ENCODE data around the gene LRRC23. TPM values are rescaled to one million over a fixed set of nuclear protein-coding genes. Genes with fewer than 3 reads are reported as not detected.

LRRC23 gene
- total and polyA plus RNA-seq, 9 donors, result 5.7 to 13.7 (median 11.0) TPM

DNA sequence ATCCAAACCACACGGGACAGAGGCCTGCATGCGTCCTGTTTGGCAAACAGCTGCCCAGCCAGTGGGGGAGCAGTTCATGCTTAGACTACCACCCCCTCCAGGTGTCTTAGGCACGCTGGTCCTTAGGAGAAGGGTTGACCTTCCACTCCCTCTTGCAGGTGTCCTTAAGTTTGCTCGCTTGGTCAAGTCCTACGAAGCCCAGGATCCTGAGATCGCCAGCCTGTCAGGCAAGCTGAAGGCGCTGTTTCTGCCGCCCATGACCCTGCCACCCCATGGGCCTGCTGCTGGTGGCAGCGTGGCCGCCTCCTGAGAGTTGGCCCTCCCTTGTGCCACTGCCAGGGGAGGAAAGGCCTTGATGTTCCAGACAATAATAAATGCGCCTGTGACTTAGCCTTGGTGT is 41.0 kb downstream of the LRRC23 start:
- Histone ChIP-seq H3K27ac (ENCODE audit: low read length) (no peak overlapping the region), H3K9me3 (replicated peaks; ENCODE audit: control insufficient read depth, low read depth, low read length) (no peaks in the 10 kb centered on the region), H3K36me3 (ENCODE audit: control insufficient read depth, insufficient read depth, low read length) (peaks cover 23% of the 10 kb centered on the region), H3K4me1 (ENCODE audit: control insufficient read depth, insufficient read depth, low read length) (peaks cover 33% of the 10 kb centered on the region), H3K4me3 (ENCODE audit: low read length) (no peak overlapping the region), H3K27me3 (ENCODE audit: control insufficient read depth, insufficient read depth, low read length) (no peaks in the 10 kb centered on the region)
- no peak for DNase-seq
- WGBS (ENCODE audit: insufficient coverage), result 83% methylated on average over 10 of the region's 11 CpGs

GRCh38 chr12:6946033-6946919 is 41.7 kb downstream of the LRRC23 start:
- 30% methylated on average over 21 of the region's 32 CpGs for WGBS (ENCODE audit: insufficient coverage)

GRCh38 chr12:6946920-6947374 is 42.3 kb downstream of the LRRC23 start:
- H3K36me3 ChIP-seq (ENCODE audit: control insufficient read depth, insufficient read depth, low read length), result peaks cover 11% of the 10 kb centered on the region
- 81% methylated on average over 3 of the region's 8 CpGs for WGBS (ENCODE audit: insufficient coverage)
- no peak for DNase-seq
- H3K4me3 ChIP-seq (ENCODE audit: low read length), result no peak overlapping the region
- H3K27ac ChIP-seq (ENCODE audit: low read length), result no peak overlapping the region
- H3K27me3 ChIP-seq (ENCODE audit: control insufficient read depth, insufficient read depth, low read length), result no peaks in the 10 kb centered on the region
- no peaks in the 10 kb centered on the region for H3K9me3 ChIP-seq (replicated peaks; ENCODE audit: control insufficient read depth, low read depth, low read length)
- peaks cover 33% of the 10 kb centered on the region for H3K4me1 ChIP-seq (ENCODE audit: control insufficient read depth, insufficient read depth, low read length)

More at GRCh38 chr12:6946033-6946919, 41.7 kb downstream of the LRRC23 start:
- Histone ChIP-seq H3K4me1 (ENCODE audit: control insufficient read depth, insufficient read depth, low read length) (peaks cover 33% of the 10 kb centered on the region), H3K36me3 (ENCODE audit: control insufficient read depth, insufficient read depth, low read length) (peaks cover 17% of the 10 kb centered on the region), H3K4me3 (ENCODE audit: low read length) (no peak overlapping the region), H3K27ac (ENCODE audit: low read length) (no peak overlapping the region), H3K27me3 (ENCODE audit: control insufficient read depth, insufficient read depth, low read length) (no peaks in the 10 kb centered on the region), H3K9me3 (replicated peaks; ENCODE audit: control insufficient read depth, low read depth, low read length) (no peaks in the 10 kb centered on the region)
- no peak for DNase-seq

- H3K4me3 ChIP-seq (ENCODE audit: low read length), result no peak overlapping the region
- H3K9me3 ChIP-seq (replicated peaks; ENCODE audit: control insufficient read depth, low read depth, low read length), result no peaks in the 10 kb centered on the region
- H3K4me1 ChIP-seq (ENCODE audit: control insufficient read depth, insufficient read depth, low read length), result peaks cover 34% of the 10 kb centered on the region
- peaks cover 11% of the 10 kb centered on the region for H3K36me3 ChIP-seq (ENCODE audit: control insufficient read depth, insufficient read depth, low read length)
- H3K27ac ChIP-seq (ENCODE audit: low read length), result no peak overlapping the region
- DNase-seq, result no peak
- 85% methylated on average over 7 of the region's 8 CpGs for WGBS (ENCODE audit: insufficient coverage)
- H3K27me3 ChIP-seq (ENCODE audit: control insufficient read depth, insufficient read depth, low read length), result no peaks in the 10 kb centered on the region
Observed at GRCh38 chr12:6947615-6948014, 43.0 kb downstream of the LRRC23 start.

DNA sequence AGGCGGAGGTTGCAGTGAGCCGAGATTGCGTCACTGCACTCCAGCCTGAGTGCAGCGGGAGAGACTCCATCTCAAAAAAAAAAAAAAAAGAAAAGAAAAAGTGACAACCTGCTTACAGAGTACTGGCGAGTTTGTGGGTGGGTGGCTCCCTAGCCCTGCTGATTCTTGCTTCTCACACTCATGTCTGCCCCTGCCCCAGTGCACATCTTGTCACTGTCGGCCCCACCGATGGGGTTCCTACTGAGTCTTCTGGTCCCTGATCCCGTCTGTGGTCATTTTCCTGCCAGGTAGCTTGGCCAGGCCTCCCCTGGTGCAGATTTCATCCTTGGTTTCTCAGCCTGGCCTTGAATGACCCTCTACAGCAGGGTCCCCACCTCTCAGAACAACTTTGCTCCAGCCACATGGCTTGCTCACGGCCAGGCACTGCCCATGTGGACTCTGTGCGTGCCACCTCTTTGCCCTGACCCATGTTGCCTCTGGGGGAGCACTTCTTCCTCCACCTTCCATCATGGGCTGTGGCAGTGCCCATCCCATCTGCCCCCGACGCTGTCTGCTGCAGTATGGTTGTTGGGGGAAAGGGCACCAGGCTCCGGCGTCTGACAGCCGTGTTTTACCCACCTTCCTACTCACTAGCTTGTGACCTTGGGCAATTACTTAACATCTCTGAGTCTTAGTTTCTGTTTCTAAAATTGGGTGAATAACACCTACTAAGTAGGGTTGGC is 44.4 kb downstream of the LRRC23 start:
- Histone ChIP-seq H3K4me3 (ENCODE audit: low read length) (no peak overlapping the region), H3K27me3 (ENCODE audit: control insufficient read depth, insufficient read depth, low read length) (peaks cover 1% of the 10 kb centered on the region), H3K9me3 (replicated peaks; ENCODE audit: control insufficient read depth, low read depth, low read length) (no peaks in the 10 kb centered on the region), H3K27ac (ENCODE audit: low read length) (no peak overlapping the region), H3K36me3 (ENCODE audit: control insufficient read depth, insufficient read depth, low read length) (peaks cover 11% of the 10 kb centered on the region), H3K4me1 (ENCODE audit: control insufficient read depth, insufficient read depth, low read length) (peaks cover 41% of the 10 kb centered on the region)
- DNase-seq, result no peak
- WGBS (ENCODE audit: insufficient coverage), result 63% methylated on average over 5 of the region's 15 CpGs

DNA sequence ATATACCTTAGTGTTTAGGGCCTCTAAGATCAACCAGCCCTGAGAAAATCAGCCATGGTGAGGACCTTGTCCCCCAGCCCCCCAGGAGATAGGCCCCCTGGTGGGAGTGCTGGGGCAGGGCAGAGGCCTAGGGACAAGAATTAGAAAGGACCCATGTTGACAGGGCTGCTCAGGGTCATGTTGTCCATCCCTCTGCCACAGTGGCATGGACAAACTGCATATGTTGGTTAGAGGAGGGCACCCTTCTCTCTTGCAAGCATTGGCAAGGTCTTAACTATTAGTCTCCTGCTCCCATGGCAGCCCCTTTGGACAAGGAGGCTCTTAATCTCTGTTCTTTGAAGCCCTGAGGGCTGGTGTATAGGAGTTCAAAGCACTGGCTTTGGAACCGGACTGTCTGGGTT is 45.8 kb downstream of the LRRC23 start:
- 36% methylated on average over 1 of the region's 1 CpG for WGBS (ENCODE audit: insufficient coverage)
- peaks cover 38% of the 10 kb centered on the region for H3K4me1 ChIP-seq (ENCODE audit: control insufficient read depth, insufficient read depth, low read length)
- H3K4me3 ChIP-seq (ENCODE audit: low read length), result no peak overlapping the region
- H3K36me3 ChIP-seq (ENCODE audit: control insufficient read depth, insufficient read depth, low read length), result peaks cover 10% of the 10 kb centered on the region
- DNase-seq, result no peak
- peaks cover 2% of the 10 kb centered on the region for H3K27me3 ChIP-seq (ENCODE audit: control insufficient read depth, insufficient read depth, low read length)
- no peak overlapping the region for H3K27ac ChIP-seq (ENCODE audit: low read length)
- H3K9me3 ChIP-seq (replicated peaks; ENCODE audit: control insufficient read depth, low read depth, low read length), result no peaks in the 10 kb centered on the region

DNA sequence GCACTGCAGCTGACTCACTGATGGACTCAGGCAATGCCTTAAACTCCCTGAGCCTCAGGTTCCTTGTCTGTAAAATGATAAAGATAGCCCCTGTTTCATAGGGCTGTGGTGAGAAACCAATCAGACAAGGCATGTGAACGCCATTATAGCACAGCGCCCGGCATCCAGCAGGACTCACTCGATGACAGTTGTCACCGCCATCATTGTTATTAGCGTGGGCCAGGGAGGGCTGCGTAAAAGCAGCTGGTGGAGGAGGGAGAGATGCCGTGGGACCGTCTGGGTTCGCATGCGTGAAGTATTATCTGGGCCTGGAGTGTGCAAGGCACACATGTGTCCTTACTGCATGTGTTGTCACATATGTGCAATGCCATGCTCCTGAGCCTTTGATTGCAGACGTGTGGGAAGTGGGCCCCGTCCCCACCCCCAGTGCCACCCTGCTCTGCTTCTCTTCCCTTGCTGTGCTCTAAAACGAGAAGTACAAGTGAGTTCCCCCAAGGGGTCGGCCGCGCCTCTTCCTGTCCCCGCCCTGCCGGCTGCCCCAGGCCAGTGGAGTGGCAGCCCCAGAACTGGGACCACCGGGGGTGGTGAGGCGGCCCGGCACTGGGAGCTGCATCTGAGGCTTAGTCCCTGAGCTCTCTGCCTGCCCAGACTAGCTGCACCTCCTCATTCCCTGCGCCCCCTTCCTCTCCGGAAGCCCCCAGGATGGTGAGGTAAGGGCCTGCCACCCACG is 46.4 kb downstream of the LRRC23 start, which contains the start of gene PTPN6:
PTPN6 (plus strand) TSS at position 546 of the 730 bp plus-strand sequence; CDS start at position 703, 157 bp downstream.
- peak; percentile 62 for DNase-seq
- Histone ChIP-seq H3K4me3 (ENCODE audit: low read length) (peak within 1 kb of the TSS; percentile 41), H3K27me3 (ENCODE audit: control insufficient read depth, insufficient read depth, low read length) (peaks cover 2% of the 10 kb centered on the region), H3K27ac (ENCODE audit: low read length) (peak within 1 kb of the TSS; percentile 77), H3K36me3 (ENCODE audit: control insufficient read depth, insufficient read depth, low read length) (peaks cover 5% of the 10 kb centered on the region), H3K4me1 (ENCODE audit: control insufficient read depth, insufficient read depth, low read length) (peaks cover 33% of the 10 kb centered on the region), H3K9me3 (replicated peaks; ENCODE audit: control insufficient read depth, low read depth, low read length) (no peaks in the 10 kb centered on the region)
- WGBS (ENCODE audit: insufficient coverage), result 66% methylated on average over 25 of the region's 25 CpGs

DNA sequence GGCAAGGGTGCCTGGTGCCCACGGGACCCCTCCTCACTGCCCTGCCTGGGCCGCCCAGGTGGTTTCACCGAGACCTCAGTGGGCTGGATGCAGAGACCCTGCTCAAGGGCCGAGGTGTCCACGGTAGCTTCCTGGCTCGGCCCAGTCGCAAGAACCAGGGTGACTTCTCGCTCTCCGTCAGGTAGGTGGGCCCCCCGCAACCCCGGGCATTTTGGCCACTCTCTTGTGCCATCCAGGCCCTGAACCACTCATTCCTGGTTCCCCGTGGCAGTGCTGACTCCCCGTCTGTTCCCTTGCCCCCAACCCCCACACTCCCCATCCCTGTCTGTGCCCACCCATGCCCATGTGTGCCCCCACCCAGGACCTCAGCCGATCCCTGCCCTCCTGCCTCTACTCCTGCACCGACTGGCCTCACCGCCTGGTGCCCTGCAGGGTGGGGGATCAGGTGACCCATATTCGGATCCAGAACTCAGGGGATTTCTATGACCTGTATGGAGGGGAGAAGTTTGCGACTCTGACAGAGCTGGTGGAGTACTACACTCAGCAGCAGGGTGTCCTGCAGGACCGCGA is 47.0 kb downstream of the LRRC23 start:
- Histone ChIP-seq H3K36me3 (ENCODE audit: control insufficient read depth, insufficient read depth, low read length) (peaks cover 3% of the 10 kb centered on the region), H3K27me3 (ENCODE audit: control insufficient read depth, insufficient read depth, low read length) (peaks cover 2% of the 10 kb centered on the region), H3K27ac (ENCODE audit: low read length) (peak overlapping the region; percentile 47), H3K4me1 (ENCODE audit: control insufficient read depth, insufficient read depth, low read length) (peaks cover 31% of the 10 kb centered on the region), H3K4me3 (ENCODE audit: low read length) (peak overlapping the region; percentile 41), H3K9me3 (replicated peaks; ENCODE audit: control insufficient read depth, low read depth, low read length) (no peaks in the 10 kb centered on the region)
- no peak for DNase-seq
- WGBS (ENCODE audit: insufficient coverage), result 81% methylated on average over 16 of the region's 20 CpGs

GRCh38 chr12:6952121-6952862 is 47.7 kb downstream of the LRRC23 start:
- Histone ChIP-seq H3K4me3 (ENCODE audit: low read length) (peak overlapping the region; percentile 41), H3K27me3 (ENCODE audit: control insufficient read depth, insufficient read depth, low read length) (peaks cover 2% of the 10 kb centered on the region), H3K4me1 (ENCODE audit: control insufficient read depth, insufficient read depth, low read length) (peaks cover 28% of the 10 kb centered on the region), H3K27ac (ENCODE audit: low read length) (peak overlapping the region; percentile 77), H3K9me3 (replicated peaks; ENCODE audit: control insufficient read depth, low read depth, low read length) (no peaks in the 10 kb centered on the region), H3K36me3 (ENCODE audit: control insufficient read depth, insufficient read depth, low read length) (no peaks in the 10 kb centered on the region)
- no peak for DNase-seq
- 51% methylated on average over 11 of the region's 22 CpGs for WGBS (ENCODE audit: insufficient coverage)
